Measurements from ENCODE around the gene MAN2B1.

The MAN2B1 gene

GRCh38 chr19:12642506-12642905 is 24.0 kb downstream of the MAN2B1 start:
- no peak for TF ChIP-seq CTCF (conservative IDR thresholded peaks at IDR 0.05)
- H3K27ac ChIP-seq, result no peak overlapping the region

GRCh38 chr19:12641456-12641855 is 25.1 kb downstream of the MAN2B1 start:
- no peak for TF ChIP-seq CTCF (conservative IDR thresholded peaks at IDR 0.05)
- no peak overlapping the region for H3K27ac ChIP-seq

GRCh38 chr19:12639901-12640613 is 26.5 kb downstream of the MAN2B1 start:
- no peak overlapping the region for H3K27ac ChIP-seq
- peak; percentile 86 for TF ChIP-seq CTCF (conservative IDR thresholded peaks at IDR 0.05)

- no peak for TF ChIP-seq CTCF (conservative IDR thresholded peaks at IDR 0.05)
- H3K27ac ChIP-seq, result no peak overlapping the region
Measured at GRCh38 chr19:12638611-12639182, 27.8 kb downstream of the MAN2B1 start.

GRCh38 chr19:12636631-12637030 is 29.9 kb downstream of the MAN2B1 start:
- no peak for TF ChIP-seq CTCF (conservative IDR thresholded peaks at IDR 0.05)
- no peak overlapping the region for H3K27ac ChIP-seq

GRCh38 chr19:12629215-12629614 is 37.3 kb downstream of the MAN2B1 start:
- no peak for TF ChIP-seq CTCF (conservative IDR thresholded peaks at IDR 0.05)
- H3K27ac ChIP-seq, result no peak overlapping the region

GRCh38 chr19:12628040-12629022 is 38.2 kb downstream of the MAN2B1 start:
- no peak for TF ChIP-seq CTCF (conservative IDR thresholded peaks at IDR 0.05)
- H3K27ac ChIP-seq, result no peak overlapping the region
